Measurements from ENCODE around the gene GRK2.

- TF ChIP-seq CREB1 (IDR thresholded peaks at IDR 0.05; ENCODE audit: low read depth), result no peak
- TF ChIP-seq TAF1 (IDR thresholded peaks at IDR 0.05; ENCODE audit: low read depth), result no peak
- TF ChIP-seq FOXM1 (IDR thresholded peaks at IDR 0.05; ENCODE audit: borderline replicate concordance, low read depth), result no peak
- no peak for TF ChIP-seq NFIC (IDR thresholded peaks at IDR 0.05)
- no peak for TF ChIP-seq EP300 (IDR thresholded peaks at IDR 0.05; ENCODE audit: borderline replicate concordance)
- TF ChIP-seq YY1 (IDR thresholded peaks at IDR 0.05; ENCODE audit: low read depth), result no peak
- no peak for TF ChIP-seq CEBPB (IDR thresholded peaks at IDR 0.05)
- TF ChIP-seq EGR1 (IDR thresholded peaks at IDR 0.05), result no peak
Measured at GRCh38 chr11:67261946-67262681, 4.2 kb upstream of the GRK2 start.
